GM18511 (cell line): ENCODE measurements around the gene TRABD2A.

Experiments used
- ATAC-seq: cut with Tn5 transposase; IDR thresholded peaks from one replicate; pipeline ENCODE4 v1.9.1; 2021; ENCODE audit warnings: mild to moderate bottlenecking, moderate library complexity; ENCODE audit not compliant: unreplicated experiment

The TRABD2A gene

GRCh38 chr2:84827978-84828575 lies 52.8 kb downstream of the TRABD2A start:
- ATAC-seq, result no peak

DNA sequence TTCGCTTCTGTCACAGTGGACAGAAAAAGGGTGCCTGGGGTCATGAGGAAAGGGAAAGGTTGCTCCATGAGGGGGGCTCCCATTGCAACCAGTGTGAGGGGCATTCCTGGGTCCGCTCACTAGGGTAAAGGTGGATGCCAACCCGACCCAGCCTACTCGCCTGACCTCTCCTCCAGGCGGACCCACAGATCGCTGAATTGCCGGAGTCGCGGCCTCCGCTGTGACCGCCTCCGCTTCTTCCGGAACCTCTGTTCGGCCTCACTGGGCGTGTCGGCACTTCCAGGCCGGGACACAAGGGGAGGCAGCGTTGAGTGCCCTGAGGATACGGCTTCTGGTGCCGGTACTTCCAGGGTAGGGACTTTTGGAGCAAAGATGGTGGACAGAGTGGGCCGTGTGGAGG lies 57.1 kb downstream of the TRABD2A start:
- no peak for ATAC-seq

GRCh38 chr2:84823229-84823628 lies 57.7 kb downstream of the TRABD2A start:
- no peak for ATAC-seq

GRCh38 chr2:84821806-84822205 lies 59.1 kb downstream of the TRABD2A start:
- ATAC-seq, result no peak

DNA sequence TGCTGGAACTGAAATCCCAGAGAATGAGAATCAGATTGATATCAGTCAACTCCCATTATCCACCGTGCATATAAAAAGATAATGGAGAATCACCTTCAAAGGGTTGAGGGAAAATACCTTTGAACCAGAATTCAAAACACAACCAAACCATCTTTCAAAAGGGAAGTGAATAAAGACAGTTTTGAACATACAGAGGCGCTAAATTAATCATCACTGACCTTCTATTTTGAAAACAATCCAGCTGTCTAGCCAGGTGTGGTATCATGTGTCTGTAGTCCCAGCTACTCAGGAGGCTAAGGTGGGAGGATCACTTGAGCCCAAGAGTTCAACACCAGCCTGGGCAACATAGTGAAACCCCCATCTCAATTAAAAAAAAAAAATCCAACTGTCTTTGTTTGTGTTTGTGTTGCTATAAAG lies 63.6 kb downstream of the TRABD2A start:
- ATAC-seq, result peak; percentile 95

DNA sequence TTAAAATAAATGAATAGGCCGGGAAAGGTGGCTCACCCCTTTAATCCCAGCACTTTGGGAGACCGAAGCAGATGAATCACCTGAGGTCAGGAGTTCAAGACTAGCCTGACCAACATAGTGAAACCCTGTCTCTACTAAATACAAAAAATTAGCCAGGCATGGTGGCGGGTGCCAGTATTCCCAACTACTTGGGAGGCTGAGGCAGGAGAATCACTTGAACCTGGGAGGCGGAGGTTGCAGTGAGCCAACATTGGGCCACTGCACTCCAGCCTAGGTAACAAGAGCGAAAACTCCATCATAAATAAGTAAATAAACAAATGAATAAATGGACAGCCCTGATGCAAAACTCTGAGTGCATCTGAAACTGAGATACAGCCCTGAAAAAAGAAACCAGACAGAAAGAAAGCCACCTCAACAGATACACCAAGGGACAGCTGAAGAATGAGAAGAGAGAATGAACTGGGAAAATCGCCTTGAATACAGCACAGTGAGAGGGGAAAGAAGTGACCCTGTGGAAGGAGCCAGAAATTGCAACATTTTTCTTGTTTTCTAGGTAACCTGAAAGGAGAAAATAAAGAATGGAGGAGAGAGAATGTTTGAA lies 64.4 kb downstream of the TRABD2A start:
- peak; percentile 74 for ATAC-seq

DNA sequence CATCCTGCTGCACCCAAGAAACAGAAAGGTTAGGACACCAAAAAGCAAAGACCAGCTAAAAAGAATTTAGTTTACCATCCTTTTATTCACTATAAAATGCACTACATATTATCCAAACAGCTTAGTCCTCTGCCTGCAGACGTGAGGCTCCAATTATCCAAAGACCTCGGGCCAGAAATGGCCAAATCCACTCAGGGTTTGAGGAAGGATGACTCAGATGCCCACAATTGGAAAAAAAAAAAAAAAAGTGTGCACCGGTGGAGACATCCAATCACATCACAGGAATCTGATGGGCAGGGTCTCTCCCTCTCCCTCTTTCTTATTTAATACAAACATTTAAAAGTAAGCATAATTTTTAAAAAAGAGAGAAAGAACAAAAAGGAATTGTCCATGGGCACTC lies 65.7 kb downstream of the TRABD2A start:
- no peak for ATAC-seq

DNA sequence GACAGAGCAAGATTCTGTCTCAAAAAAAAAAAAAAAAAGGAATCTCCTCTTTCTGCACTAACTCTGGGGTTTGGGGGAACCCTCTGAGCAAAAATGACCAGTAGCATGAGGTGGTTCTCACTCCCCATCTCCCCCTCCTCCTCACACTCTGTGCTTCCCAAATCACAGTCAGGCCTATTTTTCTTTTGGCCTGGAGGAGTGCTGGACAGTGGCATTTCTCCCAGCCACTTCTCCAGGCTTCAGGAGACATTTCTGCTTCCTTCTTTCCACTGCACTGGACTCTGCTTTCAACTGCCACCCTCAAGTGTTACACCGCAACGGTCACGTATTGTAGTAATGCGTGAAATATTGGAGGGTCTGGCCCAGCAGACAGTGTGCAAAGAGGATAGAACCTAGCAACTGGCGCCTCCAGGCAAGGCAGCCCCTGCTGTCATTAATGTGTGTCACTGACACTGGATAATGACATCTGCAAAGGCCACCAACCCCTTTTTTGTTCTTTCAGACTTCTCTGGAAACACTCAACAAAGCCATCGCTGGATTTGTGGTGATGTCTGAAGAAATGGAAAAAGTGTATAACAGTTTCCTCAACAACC lies 68.9 kb downstream of the TRABD2A start:
- ATAC-seq, result no peak

DNA sequence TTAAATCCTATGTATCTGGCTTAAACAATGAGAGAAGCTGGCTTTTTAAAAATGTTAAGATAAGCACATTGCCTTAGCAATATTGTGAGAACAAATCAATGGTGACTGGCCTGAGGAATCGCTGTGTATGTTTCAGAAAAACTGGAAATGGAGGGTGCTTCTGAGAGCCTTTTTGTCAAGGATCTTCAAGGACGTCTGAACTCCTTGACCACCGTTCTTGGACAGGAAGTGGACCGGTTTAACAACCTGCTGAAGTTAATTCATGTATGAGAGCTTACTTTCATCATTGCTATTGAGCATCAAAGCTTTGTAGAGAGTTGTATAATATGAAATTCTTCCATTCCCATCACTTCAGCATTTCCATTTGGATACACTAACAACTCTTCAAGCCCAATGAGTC lies 72.6 kb downstream of the TRABD2A start:
- ATAC-seq, result no peak

GRCh38 chr2:84807063-84807485 lies 73.8 kb downstream of the TRABD2A start:
- ATAC-seq, result no peak

- ATAC-seq, result no peak
Observed at GRCh38 chr2:84805250-84805958, 75.5 kb downstream of the TRABD2A start.

- no peak for ATAC-seq
Observed at GRCh38 chr2:84801811-84802210, 79.1 kb downstream of the TRABD2A start.

GRCh38 chr2:84800194-84800805 lies 80.6 kb downstream of the TRABD2A start:
- ATAC-seq, result peak; percentile 89

GRCh38 chr2:84799772-84800171 lies 81.1 kb downstream of the TRABD2A start:
- peak; percentile 22 for ATAC-seq

GRCh38 chr2:84797271-84797670 lies 83.6 kb downstream of the TRABD2A start:
- ATAC-seq, result no peak

DNA sequence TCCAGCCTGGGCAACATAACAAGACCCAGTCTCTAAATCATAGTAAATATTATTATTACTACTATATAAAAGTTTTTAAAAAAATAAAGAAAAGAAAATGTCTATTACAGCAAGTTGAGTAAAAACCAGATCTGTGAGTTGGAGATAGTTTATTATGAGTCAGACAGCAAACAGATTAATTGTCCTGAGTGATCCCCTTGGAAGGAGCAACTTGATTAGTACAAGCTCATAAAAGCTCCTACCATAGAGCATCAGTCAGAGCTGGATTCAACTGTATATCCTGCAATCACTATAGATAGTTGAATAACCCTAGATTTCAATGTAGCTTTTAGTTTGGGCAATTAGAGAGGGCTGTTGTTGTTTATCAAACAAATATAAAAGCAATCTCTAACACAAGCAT lies 84.1 kb downstream of the TRABD2A start:
- no peak for ATAC-seq

DNA sequence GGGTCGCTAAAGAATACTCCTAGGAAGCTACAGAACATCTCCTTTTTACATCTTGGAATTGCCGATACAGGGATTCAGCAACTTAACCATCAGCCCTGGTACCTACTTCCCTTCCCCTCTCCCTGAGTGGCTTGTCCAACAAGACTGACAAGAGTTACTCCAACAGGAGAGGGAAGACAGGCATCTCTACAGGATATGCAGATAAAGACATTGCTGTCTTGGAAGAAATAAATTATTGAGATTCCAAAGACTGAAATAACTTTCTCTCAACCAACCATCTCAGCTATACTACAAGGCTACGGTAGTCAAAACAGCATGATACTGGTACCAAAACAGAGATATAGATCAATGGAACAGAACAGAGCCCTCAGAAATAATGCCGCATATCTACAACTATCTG lies 87.2 kb downstream of the TRABD2A start:
- ATAC-seq, result no peak

- no peak for ATAC-seq
Observed at GRCh38 chr2:84792856-84793522, 87.9 kb downstream of the TRABD2A start.

DNA sequence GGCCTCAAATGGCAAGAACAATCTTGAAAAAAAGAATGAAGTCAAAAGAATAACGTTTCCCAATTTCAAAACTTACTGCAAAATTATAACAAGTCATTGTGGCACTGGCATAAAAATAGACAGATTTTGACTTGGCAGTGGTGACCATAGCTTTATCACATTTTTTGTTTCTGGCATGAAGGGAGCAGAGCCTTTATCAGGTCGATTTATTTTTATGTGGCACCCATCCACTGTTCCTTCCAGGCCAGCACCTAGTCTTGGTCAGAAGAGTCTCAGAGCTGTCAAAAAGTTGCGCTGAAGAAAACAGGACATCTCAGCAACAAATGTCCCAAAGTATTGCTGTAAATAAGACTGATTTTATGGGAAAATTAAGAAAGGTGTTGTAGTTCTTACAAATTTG lies 92.4 kb downstream of the TRABD2A start:
- ATAC-seq, result no peak

GRCh38 chr2:84788027-84788426 lies 92.9 kb downstream of the TRABD2A start:
- ATAC-seq, result no peak

- ATAC-seq, result no peak
Observed at GRCh38 chr2:84786601-84787000, 94.3 kb downstream of the TRABD2A start.
